ENCODE results near the gene FBXW11. TPM values are rescaled to one million over a fixed set of nuclear protein-coding genes. Genes with fewer than 3 reads are reported as not detected.

FBXW11 gene
- total RNA-seq, 2 donors from 2014 or later: 76.3 to 81.7 TPM

DNA sequence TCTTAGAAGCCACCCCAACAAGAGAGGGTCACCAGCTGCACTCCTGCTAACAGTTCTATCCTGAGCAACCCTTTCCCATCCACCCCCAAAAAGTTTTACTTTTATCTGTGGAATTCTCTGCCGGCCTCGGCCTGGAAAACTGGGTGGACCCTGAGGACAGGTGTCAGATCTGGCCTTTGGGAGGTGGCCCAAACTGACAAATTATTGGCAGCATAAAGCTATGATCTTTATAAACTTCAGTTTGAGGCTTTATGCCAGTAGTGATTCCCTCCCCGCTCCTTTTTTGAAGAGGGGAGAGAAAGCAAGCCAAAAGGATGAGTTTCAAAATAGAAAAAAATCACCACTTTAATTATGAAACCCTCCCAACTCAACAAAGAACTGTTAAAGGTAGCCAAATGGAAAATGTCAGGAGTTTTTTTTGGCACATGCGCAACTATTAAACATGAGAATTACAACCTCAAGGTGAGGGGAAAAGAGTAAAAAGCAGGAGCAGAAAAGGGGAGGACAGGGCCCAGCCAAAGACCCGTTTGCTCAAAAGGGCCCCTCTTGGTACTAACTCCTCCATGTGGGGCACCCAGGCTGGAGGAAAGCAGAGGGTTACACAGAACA is 49.4 kb downstream of the FBXW11 start:
- peaks cover 0 to 66% of the 10 kb centered on the region in 2 donors for H3K4me1 ChIP-seq
- H3K4me3 ChIP-seq: no peak overlapping the region
- no peak for DNase-seq (ENCODE audit: low spot score)
- peak overlapping the region; percentile 57 to 66 for H3K27ac ChIP-seq
- TF ChIP-seq, protein P1, sequence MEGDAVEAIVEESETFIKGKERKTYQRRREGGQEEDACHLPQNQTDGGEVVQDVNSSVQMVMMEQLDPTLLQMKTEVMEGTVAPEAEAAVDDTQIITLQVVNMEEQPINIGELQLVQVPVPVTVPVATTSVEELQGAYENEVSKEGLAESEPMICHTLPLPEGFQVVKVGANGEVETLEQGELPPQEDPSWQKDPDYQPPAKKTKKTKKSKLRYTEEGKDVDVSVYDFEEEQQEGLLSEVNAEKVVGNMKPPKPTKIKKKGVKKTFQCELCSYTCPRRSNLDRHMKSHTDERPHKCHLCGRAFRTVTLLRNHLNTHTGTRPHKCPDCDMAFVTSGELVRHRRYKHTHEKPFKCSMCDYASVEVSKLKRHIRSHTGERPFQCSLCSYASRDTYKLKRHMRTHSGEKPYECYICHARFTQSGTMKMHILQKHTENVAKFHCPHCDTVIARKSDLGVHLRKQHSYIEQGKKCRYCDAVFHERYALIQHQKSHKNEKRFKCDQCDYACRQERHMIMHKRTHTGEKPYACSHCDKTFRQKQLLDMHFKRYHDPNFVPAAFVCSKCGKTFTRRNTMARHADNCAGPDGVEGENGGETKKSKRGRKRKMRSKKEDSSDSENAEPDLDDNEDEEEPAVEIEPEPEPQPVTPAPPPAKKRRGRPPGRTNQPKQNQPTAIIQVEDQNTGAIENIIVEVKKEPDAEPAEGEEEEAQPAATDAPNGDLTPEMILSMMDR (IDR thresholded peaks at IDR 0.05): no peak
- H3K27me3 ChIP-seq: no peaks in the 10 kb centered on the region
- no peaks in the 10 kb centered on the region for H3K36me3 ChIP-seq
- no peaks in the 10 kb centered on the region for H3K9me3 ChIP-seq

DNA sequence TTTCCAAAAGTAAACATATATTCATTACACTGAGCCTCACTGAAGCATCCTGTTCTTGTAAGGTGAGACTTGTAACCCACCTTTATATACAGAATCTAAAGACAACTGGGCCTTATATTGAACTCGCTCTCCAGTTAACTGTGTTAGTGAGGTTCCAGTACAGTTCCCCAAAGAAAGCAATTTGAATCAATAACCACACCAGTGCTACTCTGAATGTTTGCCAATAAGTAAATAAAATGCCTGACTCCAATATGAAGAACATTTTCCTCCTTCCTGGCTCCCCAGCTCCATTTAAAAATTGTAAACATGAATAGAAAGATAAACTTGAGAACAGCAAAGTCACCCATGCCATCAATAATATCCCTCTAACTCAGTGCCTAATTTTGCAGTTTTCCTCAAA is 50.1 kb downstream of the FBXW11 start:
- no peak for DNase-seq (ENCODE audit: low spot score)
- Histone ChIP-seq H3K4me3 (no peak overlapping the region), H3K36me3 (no peaks in the 10 kb centered on the region), H3K27ac (peak overlapping the region in 1 of 2 donors; percentile 66), H3K27me3 (no peaks in the 10 kb centered on the region), H3K9me3 (no peaks in the 10 kb centered on the region), H3K4me1 (peaks cover 0 to 60% of the 10 kb centered on the region in 2 donors)
- TF ChIP-seq, protein P1 (IDR thresholded peaks at IDR 0.05): no peak

DNA sequence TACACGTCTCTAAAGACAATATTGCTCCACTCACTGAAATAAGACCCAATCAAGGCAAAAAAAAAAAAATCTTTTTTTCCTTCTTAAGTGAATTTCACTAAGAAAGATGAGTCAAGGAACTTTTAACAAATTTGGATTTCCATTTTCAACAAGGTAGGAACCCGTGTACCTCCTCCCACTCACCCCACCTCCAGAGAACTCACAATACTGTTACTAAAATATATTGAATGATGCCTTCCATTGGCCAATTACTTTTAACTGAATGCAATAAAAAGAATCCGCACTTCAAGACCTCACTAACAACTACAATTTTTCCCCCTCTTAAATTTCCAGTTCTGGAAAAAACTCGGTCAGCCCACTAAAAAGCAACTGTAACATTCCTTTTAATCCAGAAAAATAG is 50.7 kb downstream of the FBXW11 start:
- Histone ChIP-seq H3K9me3 (no peaks in the 10 kb centered on the region), H3K27ac (peak overlapping the region in 1 of 2 donors; percentile 66), H3K4me1 (peaks cover 0 to 54% of the 10 kb centered on the region in 2 donors), H3K36me3 (no peaks in the 10 kb centered on the region), H3K4me3 (no peak overlapping the region), H3K27me3 (no peaks in the 10 kb centered on the region)
- no peak for DNase-seq (ENCODE audit: low spot score)
- TF ChIP-seq, protein P1 (IDR thresholded peaks at IDR 0.05): no peak

DNA sequence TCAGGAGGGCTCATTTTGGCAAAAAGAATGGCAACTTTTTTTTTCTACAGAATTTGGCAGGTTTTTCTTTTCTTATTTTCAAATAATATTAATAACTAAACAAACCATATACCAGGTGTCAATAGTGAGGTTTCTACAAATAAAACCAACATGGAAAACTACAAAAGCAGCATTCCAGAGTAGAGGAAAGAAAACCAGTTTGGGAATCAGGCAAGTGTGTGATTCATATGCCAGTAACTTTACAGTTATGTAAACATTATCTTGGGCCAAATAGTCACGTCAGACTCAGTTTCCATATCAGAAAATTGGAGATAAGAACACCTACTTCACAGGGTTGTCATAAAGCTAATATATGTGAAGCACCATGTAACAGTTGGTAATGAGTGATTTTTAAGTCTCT is 51.7 kb downstream of the FBXW11 start:
- peak overlapping the region in 1 of 2 donors; percentile 51 for H3K27ac ChIP-seq
- TF ChIP-seq, protein P1 (IDR thresholded peaks at IDR 0.05): no peak
- H3K4me3 ChIP-seq: no peak overlapping the region
- DNase-seq (ENCODE audit: low spot score): no peak
- H3K27me3 ChIP-seq: no peaks in the 10 kb centered on the region
- peaks cover 0 to 54% of the 10 kb centered on the region in 2 donors for H3K4me1 ChIP-seq
- H3K36me3 ChIP-seq: no peaks in the 10 kb centered on the region
- H3K9me3 ChIP-seq: no peaks in the 10 kb centered on the region

DNA sequence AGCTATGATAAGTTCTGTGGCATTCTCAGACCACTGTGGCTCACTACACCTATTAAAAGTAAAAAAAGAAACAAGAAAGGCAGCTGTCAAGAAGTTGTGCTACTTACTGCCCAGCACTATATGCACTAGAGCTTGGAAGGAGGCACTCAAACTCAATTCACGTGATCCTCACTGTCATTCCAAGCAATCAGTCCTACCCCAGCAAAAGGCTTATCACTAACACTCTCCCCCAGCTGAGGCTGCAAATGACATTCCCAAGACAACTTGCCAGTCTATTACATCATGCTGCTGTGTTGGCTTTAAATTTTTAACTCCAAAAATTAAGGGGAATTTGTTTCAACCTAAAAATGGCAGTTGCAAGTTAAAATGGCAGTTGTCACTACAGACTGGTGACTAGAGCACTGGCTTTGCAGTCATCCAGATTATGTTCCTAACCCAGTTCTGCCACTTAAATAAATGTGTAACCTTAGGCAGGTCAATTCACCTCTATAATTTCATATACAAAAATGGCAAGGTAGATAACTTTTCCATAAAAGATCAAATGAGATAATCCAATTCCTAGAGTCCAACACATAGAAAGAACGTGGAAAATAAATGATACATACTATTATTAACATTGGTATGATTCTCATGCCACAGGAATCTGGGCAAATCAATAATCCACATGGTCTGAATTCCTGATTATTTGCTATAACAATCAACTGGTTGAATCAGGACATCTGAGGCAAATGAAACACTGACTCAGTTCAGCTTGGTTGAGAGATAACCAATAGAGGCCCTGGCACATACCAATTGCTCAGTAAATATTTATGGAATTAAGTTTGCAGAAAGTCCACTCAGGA is 52.4 kb downstream of the FBXW11 start:
- Histone ChIP-seq H3K9me3 (no peaks in the 10 kb centered on the region), H3K4me1 (peaks cover 0 to 54% of the 10 kb centered on the region in 2 donors), H3K27ac (peak overlapping the region in 1 of 2 donors; percentile 51), H3K27me3 (no peaks in the 10 kb centered on the region), H3K4me3 (no peak overlapping the region), H3K36me3 (no peaks in the 10 kb centered on the region)
- no peak for DNase-seq (ENCODE audit: low spot score)
- TF ChIP-seq, protein P1 (IDR thresholded peaks at IDR 0.05): no peak

Data from right atrium auricular region (tissue), 2 donors.